GM21367 (cell line): ENCODE measurements around the gene STK32A.
A peak's percentile ranks its signal among the peaks of the same experiment; 100 is the strongest.

ENCODE experiments used
- ATAC-seq: cut with Tn5 transposase; IDR thresholded peaks from one replicate; pipeline ENCODE4 v1.9.1; 2021; ENCODE audit not compliant: unreplicated experiment

The STK32A gene

GRCh38 chr5:147388184-147389108 lies 153.6 kb downstream of the STK32A start:
- no peak for ATAC-seq

- no peak for ATAC-seq
Measured at GRCh38 chr5:147390654-147391225, 155.9 kb downstream of the STK32A start.

GRCh38 chr5:147391781-147392180 lies 157.0 kb downstream of the STK32A start:
- peak; percentile 92 for ATAC-seq

- no peak for ATAC-seq
Measured at GRCh38 chr5:147393874-147394672, 159.2 kb downstream of the STK32A start.

- ATAC-seq = no peak
Measured at GRCh38 chr5:147396070-147396823, 161.4 kb downstream of the STK32A start.

GRCh38 chr5:147397616-147398015 lies 162.8 kb downstream of the STK32A start:
- no peak for ATAC-seq

DNA sequence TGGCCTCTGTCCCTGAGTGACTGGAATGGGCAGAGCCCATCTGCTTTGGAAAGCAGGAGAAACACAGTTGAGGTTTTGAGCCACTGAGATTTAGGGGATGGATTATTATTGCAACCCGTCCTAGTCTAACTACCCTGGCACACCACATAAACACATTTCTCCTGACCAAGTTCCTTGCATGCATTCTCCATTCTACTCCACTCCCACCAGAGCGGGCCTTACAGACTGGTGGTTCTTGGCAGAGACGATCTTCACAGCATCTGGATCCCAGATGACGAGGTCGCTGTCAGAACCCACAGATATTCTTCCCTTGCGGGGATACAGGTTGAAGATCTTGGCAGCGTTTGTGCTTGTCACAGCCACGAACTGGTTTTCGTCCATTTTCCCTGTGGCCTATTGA lies 164.0 kb downstream of the STK32A start:
- no peak for ATAC-seq

GRCh38 chr5:147400126-147400809 lies 165.4 kb downstream of the STK32A start:
- ATAC-seq = no peak

GRCh38 chr5:147400881-147401280 lies 166.1 kb downstream of the STK32A start:
- no peak for ATAC-seq

DNA sequence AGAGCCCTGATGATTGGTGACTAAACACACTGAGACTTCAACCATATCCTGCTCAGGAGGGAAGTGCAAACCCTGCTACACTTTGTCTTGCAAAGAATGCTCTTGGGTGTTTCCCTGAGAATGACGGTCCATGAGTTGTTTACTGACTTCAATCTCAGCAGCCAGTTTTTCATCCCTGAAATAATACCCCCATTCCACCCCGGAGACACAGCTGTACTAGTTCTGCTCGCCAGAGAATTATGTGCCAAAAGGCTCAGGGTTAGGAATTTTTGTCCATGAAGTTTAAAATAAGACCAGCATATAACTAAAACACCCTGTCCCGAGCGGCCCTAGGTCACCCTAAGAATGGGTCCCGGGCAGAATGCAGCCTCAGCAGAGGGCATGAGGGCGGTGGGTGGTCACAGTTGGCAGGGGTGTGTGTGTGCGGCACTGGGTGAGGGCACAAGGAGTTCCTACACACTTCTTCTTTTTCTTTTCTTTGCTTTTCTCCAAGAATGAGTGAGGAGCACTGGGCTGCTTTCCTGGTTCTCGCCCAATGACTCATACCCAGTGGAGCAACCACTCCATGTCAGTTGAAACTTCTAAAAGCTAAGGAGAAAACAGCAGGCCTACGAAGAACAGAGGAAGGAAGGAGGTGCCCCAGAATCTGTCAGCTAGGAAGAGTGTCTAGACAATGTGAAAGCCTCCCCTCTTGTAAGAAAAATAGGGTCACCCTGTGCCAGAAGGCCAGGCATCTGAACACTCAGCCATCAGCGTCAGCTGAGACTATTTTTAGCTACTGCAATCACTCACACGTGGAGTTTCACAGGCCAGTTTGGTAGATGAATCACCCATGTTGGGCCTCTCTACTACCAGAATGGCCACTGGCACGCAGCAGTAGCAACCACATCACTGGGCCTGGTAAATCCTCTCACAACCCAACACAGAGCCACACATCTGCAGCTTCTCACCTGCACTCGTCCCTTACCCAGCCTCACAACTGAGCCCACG lies 169.1 kb downstream of the STK32A start:
- ATAC-seq = peak; percentile 91

GRCh38 chr5:147404706-147405105 lies 169.9 kb downstream of the STK32A start:
- ATAC-seq = peak; percentile 26

GRCh38 chr5:147406636-147407035 lies 171.8 kb downstream of the STK32A start:
- no peak for ATAC-seq

GRCh38 chr5:147407094-147407681 lies 172.4 kb downstream of the STK32A start:
- ATAC-seq = no peak

DNA sequence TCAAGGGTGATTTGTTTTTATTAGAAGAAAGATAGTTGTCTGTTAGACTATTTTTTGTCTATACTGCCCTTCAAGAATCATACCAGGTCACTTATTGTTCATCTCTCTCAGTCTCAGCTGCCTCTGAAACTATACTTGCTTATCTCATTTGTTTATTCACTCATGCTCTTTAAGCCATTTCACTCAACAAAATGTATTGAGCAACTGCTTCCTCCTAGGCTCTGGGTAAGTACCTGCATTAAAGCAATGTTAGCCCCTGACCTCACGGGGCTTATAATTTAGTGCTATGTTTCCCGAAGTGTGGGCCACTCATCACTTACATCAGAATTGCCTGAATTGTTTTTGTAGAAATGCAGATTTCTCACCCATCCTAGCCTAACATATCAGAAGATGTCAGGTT lies 174.2 kb downstream of the STK32A start:
- no peak for ATAC-seq

DNA sequence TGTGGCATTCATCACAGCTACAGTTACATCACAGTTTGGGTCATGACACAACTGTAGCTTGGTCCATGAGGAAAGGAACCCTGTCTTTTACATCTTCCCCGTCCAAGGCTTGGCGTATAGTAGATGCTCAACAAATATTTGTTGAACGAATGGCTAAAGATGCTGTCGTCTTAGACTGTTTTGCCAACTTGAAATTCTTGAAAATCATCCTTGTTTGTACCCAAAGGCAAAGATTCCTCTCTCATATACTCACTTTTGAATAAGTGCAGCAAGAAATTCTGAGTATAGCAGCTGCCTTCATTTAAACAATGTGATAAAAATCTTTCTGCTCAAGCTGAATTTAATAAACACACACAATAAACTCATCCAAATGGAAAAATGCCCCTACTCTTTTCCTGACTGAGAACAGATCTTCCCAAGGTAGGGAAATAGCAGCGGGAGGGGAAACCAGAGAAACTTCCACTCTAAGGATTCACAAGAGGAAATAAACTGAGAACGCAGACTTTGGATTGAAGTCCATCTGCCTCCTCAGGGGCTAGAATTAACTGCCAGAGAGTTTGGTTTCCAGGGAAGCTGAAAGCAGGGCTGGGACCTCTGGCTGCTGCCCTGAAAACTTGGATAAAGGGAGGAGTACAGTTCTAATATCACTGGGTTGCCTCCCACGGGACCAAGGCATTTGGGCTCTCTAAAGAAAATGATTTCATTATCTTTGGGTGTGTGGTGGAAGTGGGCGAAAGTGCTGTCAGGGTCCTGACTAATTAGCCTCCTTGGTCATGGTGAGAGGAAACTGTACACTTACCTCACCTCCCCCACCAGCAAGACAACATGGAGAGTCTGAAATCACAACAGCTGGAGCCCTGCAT lies 175.9 kb downstream of the STK32A start:
- no peak for ATAC-seq

- ATAC-seq = no peak
Measured at GRCh38 chr5:147411359-147412319, 176.8 kb downstream of the STK32A start.

DNA sequence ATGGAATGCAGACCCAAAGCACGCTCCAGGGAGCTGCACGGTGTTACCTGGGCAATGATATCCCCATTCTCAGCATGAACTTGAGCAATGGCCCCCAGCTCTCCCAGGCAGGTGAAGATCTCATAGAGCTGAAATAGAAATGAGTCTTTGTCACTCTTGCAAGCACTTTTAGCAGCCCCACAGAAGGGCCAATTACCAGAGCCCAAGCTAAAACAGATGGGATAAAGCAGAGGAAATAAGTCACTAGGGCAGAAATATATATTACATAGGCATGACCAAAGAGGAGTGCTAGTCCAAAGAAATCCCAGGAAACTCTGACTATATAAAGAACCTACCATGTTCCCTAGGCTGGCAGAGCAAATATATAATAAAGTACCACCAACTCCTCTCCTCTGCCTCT lies 177.7 kb downstream of the STK32A start:
- no peak for ATAC-seq
